ENCODE data around the gene NRIP1.
A peak's percentile ranks its signal among the peaks of the same experiment; 100 is the strongest.

Gene NRIP1, protein sequence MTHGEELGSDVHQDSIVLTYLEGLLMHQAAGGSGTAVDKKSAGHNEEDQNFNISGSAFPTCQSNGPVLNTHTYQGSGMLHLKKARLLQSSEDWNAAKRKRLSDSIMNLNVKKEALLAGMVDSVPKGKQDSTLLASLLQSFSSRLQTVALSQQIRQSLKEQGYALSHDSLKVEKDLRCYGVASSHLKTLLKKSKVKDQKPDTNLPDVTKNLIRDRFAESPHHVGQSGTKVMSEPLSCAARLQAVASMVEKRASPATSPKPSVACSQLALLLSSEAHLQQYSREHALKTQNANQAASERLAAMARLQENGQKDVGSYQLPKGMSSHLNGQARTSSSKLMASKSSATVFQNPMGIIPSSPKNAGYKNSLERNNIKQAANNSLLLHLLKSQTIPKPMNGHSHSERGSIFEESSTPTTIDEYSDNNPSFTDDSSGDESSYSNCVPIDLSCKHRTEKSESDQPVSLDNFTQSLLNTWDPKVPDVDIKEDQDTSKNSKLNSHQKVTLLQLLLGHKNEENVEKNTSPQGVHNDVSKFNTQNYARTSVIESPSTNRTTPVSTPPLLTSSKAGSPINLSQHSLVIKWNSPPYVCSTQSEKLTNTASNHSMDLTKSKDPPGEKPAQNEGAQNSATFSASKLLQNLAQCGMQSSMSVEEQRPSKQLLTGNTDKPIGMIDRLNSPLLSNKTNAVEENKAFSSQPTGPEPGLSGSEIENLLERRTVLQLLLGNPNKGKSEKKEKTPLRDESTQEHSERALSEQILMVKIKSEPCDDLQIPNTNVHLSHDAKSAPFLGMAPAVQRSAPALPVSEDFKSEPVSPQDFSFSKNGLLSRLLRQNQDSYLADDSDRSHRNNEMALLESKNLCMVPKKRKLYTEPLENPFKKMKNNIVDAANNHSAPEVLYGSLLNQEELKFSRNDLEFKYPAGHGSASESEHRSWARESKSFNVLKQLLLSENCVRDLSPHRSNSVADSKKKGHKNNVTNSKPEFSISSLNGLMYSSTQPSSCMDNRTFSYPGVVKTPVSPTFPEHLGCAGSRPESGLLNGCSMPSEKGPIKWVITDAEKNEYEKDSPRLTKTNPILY (N-terminal part only)

DNA sequence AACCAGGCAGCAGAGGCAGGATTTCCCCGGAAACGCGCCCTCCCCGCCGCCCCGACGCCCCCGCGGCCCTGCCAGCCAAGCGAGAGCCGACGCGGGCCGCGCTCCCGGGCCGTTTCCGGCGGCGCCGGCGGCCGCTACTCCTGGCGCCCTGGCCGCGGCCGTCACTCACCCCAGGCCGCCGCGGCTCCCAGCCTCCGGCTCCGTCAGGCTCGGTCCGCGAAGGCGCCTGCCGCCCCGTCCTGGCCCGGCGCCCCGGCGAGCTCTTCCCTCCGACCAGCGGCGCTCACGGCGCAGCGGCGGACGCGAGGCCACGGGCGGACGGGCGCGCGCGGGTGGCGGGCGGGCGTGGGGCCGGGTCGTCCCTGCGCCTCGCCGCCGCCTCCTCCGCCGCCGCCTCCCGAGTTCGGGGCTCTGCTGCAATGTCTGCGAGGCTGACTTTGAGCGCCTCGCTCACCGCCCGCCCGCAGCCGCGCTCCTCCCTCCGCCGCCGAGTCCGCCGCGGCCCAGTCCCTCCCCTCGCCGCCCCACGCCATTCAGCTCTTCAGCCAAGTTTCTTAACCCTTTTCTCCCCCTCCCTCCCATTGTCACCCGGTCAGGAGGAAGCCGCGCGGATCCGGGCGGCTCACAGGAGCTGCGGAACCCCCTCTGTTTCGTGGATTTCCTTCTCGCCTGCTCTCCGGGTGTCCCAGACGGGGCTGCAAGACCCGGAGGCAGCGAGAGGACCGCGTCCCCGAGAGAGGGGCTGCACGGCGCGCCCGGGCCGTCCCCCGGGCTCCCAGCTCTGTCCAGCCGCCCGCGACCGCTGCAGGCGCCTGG, at the start of gene NRIP1:
TSS of gene NRIP1 (minus strand) at position 425 of the 816 bp plus-strand sequence. CDS start 96,808 bp downstream, outside the sequence.
- DNase-seq = peak; percentile 77 to 84

DNA sequence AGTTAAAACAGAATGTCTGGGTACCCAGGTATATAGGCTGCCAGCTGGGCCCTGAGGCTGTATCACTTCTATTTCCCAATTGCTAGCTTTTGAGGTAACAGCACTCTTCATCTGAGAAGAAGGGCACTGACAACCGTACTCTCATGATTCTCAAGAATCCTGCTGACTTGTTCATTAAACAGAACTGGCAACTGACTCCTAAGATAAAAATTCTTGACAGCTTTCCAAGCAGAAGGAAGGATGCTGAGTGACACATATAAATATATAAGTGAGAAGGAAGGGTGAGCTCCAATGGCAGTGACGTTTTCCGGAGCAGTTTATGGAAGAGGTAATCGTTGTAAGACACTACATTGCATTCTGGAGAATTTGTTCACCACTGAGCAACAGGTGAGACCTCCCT, 48.1 kb upstream of the NRIP1 start:
- no peak for DNase-seq

DNA sequence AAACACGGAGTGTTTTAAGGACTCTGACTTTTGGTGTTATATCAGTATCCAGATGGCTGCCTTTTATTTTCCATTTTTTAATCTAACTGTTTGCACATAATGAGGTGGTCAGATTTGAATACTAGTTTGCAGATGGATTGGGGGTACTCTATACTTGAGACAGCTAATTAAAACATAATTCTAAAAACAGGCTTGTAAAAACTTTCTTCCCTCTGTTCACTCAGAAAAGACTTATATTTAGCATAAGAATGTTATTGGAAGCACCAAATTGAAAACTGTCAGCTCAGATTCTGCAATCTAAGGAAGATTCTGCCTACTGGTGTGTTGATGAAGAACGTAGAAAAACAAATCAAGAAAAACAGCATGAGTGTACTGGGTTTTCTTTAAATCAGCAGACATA, 44.0 kb upstream of the NRIP1 start:
- DNase-seq = no peak

DNA sequence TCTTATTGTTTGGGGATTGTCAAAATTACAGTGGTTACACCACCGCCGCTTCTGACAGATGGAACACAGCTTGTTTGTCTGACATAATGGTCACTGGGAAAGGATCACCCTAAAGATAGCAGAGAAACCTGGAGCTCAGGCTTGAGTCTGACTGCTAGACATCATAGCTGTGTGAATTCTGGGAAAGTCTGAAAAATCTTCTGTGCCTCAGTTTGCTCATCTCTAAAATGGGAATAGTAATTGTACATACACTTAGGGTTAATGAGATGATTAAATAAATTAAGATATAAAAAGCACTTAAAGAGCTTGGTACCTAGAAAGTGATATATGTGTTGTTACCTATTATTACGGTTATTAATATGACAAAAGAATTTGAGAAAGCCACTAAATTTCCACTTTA, 39.7 kb upstream of the NRIP1 start:
- DNase-seq = no peak

DNA sequence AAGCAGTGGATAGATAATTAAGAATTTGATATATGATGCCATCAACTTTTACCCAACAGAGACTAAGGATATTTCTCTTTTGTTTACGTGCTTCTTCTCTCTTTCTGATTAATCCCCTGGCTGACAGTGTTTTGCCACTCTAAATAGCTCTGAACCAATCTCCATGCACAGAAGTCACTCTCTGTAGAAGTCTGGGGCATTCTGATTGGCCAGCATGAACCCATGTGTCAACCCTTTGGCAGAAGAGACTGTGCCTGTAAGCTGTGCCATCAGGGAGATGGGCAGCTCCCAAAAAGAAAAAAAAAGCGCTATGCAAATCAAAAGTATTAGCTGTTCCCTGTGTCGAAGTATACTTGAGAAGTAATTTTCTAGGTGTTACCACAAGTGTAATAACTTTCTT, 34.1 kb upstream of the NRIP1 start:
- DNase-seq = no peak

DNA sequence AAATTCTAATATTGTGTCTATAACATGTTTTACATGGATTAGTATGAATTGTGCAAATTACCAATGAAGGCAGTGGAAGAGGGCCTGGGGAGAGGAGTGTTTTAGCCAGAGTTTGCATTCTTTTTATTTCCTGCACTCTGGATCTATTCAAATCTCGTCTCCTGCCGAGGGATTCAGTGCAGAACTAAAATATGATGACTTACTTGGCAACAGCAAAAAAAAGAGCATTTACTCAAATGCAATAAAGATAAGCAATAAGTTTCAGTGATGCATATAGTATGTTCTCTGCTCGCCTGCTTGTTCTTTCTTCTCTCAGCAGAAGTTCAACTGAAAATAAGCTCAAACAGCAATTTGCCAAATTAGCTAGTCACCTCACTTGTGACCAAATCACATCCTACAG, 33.4 kb upstream of the NRIP1 start:
- DNase-seq = no peak

DNA sequence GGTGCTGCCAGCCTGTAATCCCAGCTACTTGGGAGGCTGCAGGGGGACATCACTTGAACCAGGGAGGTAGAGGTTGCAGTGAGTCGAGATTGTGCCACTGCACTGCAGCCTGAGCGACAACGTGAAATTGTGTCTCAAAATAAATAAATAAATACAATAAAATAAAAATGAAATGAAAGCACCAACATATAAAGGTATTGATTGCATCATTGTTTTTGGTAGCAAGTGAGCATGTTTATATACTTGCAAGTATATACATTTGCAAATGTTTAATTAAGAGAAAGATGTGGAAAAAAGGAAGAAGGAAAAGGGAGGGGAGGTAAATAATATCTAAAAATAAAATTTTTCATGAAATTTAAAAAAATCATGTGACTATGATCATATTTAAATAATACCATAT, 32.8 kb upstream of the NRIP1 start:
- DNase-seq = no peak

DNA sequence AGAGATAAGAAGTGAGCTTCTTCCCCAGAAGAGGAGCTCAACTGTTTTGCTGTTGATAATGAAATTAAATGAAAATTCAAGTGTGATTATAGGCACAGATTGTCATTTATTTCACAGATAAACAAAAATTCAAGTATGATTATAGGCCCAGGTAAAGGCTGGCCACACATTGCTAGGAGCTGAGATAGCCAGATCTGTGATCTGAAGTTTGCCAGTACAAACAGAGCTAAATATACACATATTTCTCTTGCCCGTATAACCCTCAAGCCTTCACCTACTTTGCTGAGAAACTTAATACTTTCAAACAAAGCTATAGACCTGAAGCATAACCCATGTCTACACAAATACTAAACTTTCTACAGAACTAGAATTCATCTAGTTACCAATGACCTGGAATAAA, 31.3 kb upstream of the NRIP1 start:
- DNase-seq = no peak

DNA sequence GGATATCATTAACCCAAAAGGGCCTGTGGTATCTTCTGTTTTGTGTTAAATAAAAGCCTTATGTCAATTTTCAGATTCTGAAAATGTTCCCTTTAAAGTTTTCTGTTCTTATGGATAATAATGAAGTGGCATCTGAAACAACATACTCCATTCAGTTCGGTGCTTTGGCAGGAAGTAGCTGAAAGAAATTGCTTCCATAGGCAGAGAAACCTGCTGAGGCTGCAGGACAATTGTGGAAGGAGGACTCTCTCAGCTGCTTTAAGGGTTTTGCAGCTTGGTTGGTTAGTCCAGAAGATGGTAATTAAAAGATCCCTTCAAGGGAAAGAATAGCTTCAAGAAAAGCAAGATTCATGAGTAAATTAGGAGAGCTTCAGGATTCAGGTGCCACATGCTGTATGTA, 30.5 kb upstream of the NRIP1 start:
- DNase-seq = no peak

DNA sequence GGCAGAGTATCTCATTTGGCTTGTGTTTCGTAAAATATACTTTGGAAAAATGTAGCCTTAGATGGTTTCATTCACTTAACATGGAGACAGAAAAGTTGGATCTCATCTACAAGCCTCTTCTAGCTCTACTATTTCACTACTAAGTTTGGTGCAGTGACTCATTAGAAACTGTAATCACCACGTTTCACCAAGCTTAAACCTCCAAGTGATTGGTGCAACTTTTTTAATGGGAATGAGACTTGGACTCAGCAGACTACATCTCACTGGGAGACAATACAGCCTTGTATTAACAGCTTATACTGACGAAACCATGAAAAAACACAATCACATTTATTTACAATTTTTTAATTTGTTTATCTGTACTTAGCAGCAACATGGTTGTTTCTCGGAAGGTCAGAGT, 29.9 kb upstream of the NRIP1 start:
- no peak for DNase-seq

DNA sequence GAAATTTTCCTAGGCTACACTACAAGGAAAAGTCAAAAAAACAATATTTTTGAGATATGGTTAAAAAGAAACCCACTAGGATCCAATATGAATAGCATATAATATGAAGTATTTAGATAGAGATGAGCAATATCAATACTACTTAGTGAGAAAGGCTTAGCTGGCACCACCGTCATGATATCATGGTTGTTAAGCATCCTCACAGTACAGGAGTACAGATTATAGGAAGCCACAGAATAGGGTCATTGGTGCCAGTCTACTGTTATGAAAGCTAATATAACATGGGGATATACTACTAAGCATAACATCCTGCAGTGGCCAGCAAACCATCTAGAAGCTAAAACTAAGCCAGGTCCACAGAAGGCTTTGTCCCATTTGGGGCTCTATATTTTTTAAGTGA, 28.4 kb upstream of the NRIP1 start:
- no peak for DNase-seq

DNA sequence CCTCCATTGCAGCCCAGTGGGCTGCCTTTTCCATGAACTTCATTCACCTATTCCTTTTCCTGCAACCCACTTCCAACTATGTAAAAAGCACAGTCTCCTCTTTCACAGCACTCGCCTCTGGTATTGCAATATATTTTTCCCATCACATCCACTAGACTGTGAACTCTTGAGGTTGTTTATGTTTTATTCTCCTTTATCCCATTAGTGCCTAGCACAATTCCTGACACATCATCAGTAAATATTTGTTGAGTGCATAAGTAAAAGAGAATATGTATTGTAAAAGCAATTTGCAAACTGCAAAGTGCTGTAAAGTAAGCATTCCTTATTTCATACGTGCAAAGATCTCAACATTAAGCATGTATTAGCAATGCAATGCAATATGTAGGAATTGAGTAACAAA, 27.9 kb upstream of the NRIP1 start:
- no peak for DNase-seq

DNA sequence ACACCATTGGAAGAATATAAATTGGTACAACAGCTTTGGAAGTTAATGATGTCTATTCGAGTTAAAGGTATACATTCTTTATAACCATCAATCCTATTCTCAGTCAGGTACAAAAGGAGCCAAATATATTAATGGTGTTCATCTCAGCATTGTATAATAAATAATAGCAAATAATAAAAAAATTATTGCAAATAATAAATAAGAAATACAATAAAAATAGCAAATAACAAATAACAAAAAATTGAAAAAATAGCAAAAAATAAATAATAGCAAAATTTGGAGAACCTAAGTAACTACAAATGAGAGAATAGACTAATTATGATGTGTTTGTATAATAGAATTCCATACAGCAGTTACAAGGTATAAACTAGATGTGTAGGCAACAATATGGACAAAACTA, 25.6 kb upstream of the NRIP1 start:
- DNase-seq = no peak

DNA sequence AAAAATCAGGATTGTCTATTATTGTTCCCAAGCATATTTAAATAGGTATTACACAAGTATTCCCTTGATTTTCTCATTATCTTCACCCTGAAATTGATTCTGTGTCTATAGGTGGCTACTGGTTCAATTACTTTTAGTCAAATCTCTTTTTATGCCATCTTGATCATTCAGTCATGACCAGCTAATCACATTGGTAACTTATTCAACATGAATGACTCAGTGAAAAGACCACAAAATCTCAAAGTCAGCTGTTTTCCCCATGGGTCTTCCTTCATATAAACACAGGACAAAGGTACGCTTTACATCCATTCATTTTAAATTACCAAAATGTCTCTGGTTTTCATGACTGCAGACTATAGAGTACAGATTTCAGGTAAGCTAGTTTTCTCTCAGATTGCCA, 23.7 kb upstream of the NRIP1 start:
- DNase-seq = no peak

DNA sequence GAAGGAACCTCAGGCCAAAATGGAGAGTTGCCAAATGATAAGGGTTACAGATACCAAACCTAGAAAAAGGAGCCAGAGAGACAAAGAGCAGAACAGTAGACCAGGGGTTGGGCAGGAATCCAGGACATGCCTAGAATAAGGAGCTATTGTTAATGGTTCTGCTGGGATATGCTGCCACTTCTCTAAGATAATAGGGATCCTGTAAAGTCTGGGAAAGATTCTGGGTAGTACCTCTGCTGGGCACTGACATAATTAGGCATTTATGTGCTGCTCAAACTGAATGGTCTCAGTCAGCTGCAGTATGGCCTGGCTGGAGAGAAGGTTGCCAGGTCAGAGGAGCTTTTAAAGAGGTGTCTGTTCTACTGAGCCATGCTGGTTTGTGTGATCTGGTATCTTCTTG, 19.9 kb upstream of the NRIP1 start:
- no peak for DNase-seq

DNA sequence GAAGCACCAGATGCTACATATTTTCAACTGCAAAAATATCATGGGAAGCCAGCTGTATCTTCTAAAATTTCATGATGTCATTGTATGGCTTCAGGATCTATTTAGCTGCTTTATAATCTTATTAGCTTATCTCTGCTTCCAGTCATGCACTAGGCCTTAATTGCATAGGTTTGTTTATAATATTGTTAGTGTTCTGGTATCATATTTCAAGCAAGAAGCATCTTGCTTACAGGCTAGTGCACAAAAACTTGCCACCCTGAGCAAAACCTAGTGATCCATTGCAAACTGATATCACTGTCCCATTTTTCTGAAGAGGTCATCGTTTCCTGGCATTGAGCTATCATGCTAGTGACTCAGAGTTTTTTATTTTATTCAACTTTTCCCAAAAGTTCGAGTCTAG, 15.7 kb upstream of the NRIP1 start:
- no peak for DNase-seq

DNA sequence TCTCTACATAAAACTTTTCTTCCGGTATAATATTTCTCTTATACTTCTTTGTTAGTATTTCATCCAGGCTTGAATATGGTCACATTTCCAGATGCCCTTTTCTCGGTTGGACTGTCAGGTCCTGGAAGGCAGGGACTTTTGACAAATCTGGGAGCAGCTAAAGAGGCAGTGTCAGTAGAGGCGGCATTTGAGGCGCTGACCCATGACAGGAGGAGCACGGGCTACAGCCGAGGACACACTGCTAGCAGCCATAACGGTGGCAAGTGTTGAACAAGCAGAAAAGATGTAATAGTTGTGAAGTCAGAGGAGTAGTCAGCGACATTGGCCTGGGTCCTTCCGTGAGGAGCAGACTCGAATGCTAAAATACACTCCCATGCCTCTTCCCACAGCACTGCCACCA, 14.5 kb upstream of the NRIP1 start:
- DNase-seq = no peak

DNA sequence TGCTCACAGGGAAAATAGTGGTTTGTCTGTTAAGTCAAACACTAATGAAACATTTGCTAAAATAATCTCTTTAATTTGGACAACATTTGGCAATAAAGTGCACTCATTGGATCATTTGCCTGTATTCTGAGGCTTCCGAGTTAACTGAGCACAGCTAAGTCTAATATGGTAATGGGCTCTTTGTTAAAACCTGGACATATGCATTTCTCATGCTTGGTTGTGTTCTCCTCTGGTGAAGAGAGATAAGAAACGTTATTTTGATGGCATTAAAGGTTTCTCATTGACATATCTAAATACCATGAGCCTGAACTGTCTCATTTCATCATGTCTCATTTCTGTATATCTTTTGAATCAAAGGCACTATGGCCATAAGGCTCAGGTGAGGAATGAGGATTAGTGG, 13.4 kb upstream of the NRIP1 start:
- DNase-seq = no peak

DNA sequence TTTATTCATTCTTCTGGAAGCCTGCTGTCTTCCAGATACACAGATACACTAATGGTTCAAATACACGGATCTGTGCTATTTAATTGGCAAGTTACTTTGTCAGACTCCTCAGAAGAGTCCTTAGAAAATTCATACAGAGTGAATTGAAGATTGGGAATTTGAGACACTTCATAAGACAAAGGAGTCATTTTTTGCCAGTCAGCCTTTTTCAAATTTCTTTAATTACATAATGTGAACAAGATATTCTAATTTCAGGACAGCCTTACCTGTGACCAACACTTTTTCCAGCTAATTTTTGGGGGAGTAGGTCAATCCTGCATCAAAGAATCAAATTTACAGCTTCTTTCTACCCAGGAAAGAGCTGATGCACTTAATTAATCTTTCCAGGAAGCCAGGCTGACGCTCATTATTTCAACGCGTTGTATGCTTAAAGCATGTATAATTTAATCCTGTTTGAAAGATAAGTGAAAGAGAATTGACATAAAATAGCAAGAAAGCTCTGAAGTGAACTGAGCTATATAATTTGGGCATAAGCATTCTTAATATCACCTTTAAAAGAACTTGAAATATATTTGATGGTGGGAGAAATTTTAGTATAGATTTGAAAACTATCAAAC, 12.8 kb upstream of the NRIP1 start:
- no peak for DNase-seq

DNA sequence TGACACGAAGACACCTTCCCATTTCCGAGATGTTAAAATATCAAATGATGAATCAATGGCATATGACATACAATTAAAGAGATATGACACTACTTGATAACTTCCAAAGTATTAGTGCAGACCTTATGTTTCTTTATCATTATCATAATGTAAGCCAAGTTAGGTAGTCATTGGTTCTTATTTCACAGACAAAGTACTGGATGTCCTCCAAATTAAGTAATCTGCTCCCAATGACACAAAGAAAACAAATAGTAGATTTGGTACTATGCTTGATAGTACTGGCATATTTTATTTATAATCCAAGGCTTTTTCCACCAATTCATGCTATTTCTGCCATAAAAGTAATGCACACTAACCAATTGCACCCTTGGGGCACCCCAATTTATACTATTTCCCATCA, 11.9 kb upstream of the NRIP1 start:
- no peak for DNase-seq

DNA sequence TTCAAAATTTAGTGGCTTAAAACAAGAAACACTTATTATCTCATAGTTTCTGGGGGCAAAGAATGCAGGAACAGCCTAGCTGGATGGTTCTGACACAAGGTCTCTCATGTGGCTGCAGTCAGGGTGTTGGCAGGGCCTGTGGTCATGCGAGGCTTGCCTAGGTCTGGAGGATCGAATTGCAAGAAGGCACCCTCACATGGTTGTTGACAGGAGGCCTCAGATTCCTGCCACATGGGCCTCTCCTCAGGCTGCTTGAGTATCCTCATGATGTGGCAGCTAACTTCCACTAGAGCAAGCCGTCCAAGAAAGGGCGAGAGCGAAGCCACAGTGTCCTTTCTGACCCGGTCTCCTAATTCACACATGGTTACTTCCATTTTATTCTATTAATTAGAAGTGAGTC, 6.2 kb upstream of the NRIP1 start:
- no peak for DNase-seq

DNA sequence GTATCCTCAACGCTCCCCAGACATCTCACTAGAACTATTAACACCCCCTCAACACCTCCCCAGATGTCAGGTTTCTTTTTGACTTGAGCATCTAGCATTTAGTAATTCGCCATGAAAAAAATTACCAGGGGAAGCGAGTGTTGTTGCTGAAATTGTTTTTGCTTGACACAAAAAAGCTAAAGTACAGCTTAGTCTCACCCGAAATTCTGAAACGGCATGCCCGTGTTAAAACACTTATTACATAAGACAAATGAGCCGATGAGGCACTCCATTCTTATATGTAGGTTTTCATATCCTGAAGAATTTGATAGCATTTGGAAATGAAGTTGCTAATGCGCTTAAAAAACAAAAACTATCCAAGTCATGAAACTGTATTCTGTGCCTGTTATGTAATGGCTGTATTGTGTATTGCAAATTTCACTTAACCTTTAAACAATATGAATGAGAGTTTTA, 1.3 kb upstream of the NRIP1 start:
- DNase-seq = no peak
